Germinal center (tissue), 1 donor: ENCODE results near the gene CASK.
"Not testable (repeated sequence)": the region's sequence is repeated elsewhere in the genome, so short reads cannot be mapped to it uniquely, and the experiment has no call there.

Source experiments
- DNase-seq: peaks from one replicate; pipeline ENCODE4 v3.0.0; 2012; ENCODE audit warnings: mixed read lengths, low spot score

Gene CASK

GRCh38 chrX:41730081-41730480 lies 193.3 kb downstream of the CASK start:
- no peak for DNase-seq

- no peak for DNase-seq
These were observed 195.2 kb downstream of the CASK start for GRCh38 chrX:41728125-41728524.

GRCh38 chrX:41723826-41724225 lies 199.5 kb downstream of the CASK start, which contains the start of gene GPR82:
GPR82 (plus strand) TSS chrX:41724181; CDS start chrX:41727027, 2,846 bp downstream.
- no peak for DNase-seq

- DNase-seq: no peak
These were observed 200.3 kb downstream of the CASK start for GRCh38 chrX:41722816-41723618.

GRCh38 chrX:41722214-41722613 lies 201.1 kb downstream of the CASK start:
- DNase-seq: no peak

- no peak for DNase-seq
These were observed 201.8 kb downstream of the CASK start for GRCh38 chrX:41721590-41721989.

- peak; percentile 19 for DNase-seq
These were observed 203.1 kb downstream of the CASK start for GRCh38 chrX:41720125-41720779.

GRCh38 chrX:41719610-41720009 lies 203.7 kb downstream of the CASK start:
- DNase-seq: not testable (repeated sequence)

- no peak for DNase-seq
These were observed 204.7 kb downstream of the CASK start for GRCh38 chrX:41718481-41719235.

- DNase-seq: no peak
These were observed 206.4 kb downstream of the CASK start for GRCh38 chrX:41716767-41717473.

- DNase-seq: no peak
These were observed 207.1 kb downstream of the CASK start for GRCh38 chrX:41716222-41716621.

- no peak for DNase-seq
These were observed 212.2 kb downstream of the CASK start for GRCh38 chrX:41711021-41711667.

GRCh38 chrX:41708486-41708885 lies 214.9 kb downstream of the CASK start:
- DNase-seq: no peak

- peak; percentile 5 for DNase-seq
These were observed 216.1 kb downstream of the CASK start for GRCh38 chrX:41707218-41707617.

GRCh38 chrX:41705680-41706374 lies 217.5 kb downstream of the CASK start:
- peak; percentile 14 for DNase-seq

GRCh38 chrX:41705042-41705441 lies 218.3 kb downstream of the CASK start:
- DNase-seq: no peak

- DNase-seq: no peak
These were observed 219.8 kb downstream of the CASK start for GRCh38 chrX:41703574-41704029.

GRCh38 chrX:41695426-41695825 lies 227.9 kb downstream of the CASK start:
- DNase-seq: no peak

GRCh38 chrX:41693024-41693423 lies 230.3 kb downstream of the CASK start:
- DNase-seq: no peak

- no peak for DNase-seq
These were observed 231.1 kb downstream of the CASK start for GRCh38 chrX:41692162-41692749.
